ENCODE results near the gene MRPL22.

The MRPL22 gene

GRCh38 chr5:155013526-155013925, 72.7 kb downstream of the MRPL22 start, which contains the start of gene KIF4B:
Gene KIF4B, plus strand, starts transcription at chr5:155013755. Its CDS starts 105 bp downstream, at chr5:155013860.
- H3K4me1 ChIP-seq (ENCODE audit: low read length), result peaks cover 17% of the 10 kb centered on the region
- H3K4me2 ChIP-seq (ENCODE audit: low read length), result no peak within 1 kb of the TSS
- H2AFZ ChIP-seq (ENCODE audit: low read depth, low read length), result no peak within 1 kb of the TSS
- no peak within 1 kb of the TSS for H3K9ac ChIP-seq (ENCODE audit: low read length)
- no peak within 1 kb of the TSS for H3K27ac ChIP-seq (ENCODE audit: low read length)
- no peaks in the 10 kb centered on the region for H3K79me2 ChIP-seq (ENCODE audit: low read length)
- no peaks in the 10 kb centered on the region for H3K9me3 ChIP-seq (ENCODE audit: insufficient read depth, low read length)
- no peaks in the 10 kb centered on the region for H3K36me3 ChIP-seq (replicated peaks; ENCODE audit: low read depth, low read length)
- no peaks in the 10 kb centered on the region for H3K27me3 ChIP-seq (ENCODE audit: low read depth, low read length)
- H3K4me3 ChIP-seq (ENCODE audit: low read length), result 0 out of 2 replicates have a peak within 1 kb of the TSS, but pooled peaks have one; percentile 38
- no peaks in the 10 kb centered on the region for H4K20me1 ChIP-seq (ENCODE audit: insufficient read depth, low read length)
- TF ChIP-seq EZH2phosphoT487 (IDR thresholded peaks at IDR 0.05; ENCODE audit: low read depth), result no peak
- TF ChIP-seq CTCF (IDR thresholded peaks at IDR 0.05; ENCODE audit: low read depth, low read length), result no peak

- Histone ChIP-seq H3K9ac (ENCODE audit: low read length) (no peak overlapping the region), H3K9me3 (ENCODE audit: insufficient read depth, low read length) (no peaks in the 10 kb centered on the region), H3K4me1 (ENCODE audit: low read length) (peaks cover 17% of the 10 kb centered on the region), H3K4me3 (ENCODE audit: low read length) (no peak overlapping the region), H3K36me3 (replicated peaks; ENCODE audit: low read depth, low read length) (no peaks in the 10 kb centered on the region), H3K27ac (ENCODE audit: low read length) (no peak overlapping the region), H4K20me1 (ENCODE audit: insufficient read depth, low read length) (no peaks in the 10 kb centered on the region), H3K27me3 (ENCODE audit: low read depth, low read length) (no peaks in the 10 kb centered on the region), H2AFZ (ENCODE audit: low read depth, low read length) (no peak overlapping the region), H3K4me2 (ENCODE audit: low read length) (no peak overlapping the region), H3K79me2 (ENCODE audit: low read length) (no peaks in the 10 kb centered on the region)
- no peak for TF ChIP-seq CTCF (IDR thresholded peaks at IDR 0.05; ENCODE audit: low read depth, low read length)
- no peak for TF ChIP-seq EZH2phosphoT487 (IDR thresholded peaks at IDR 0.05; ENCODE audit: low read depth)
Measured at GRCh38 chr5:155015239-155015638, 74.4 kb downstream of the MRPL22 start.

GRCh38 chr5:155017610-155018009, 76.7 kb downstream of the MRPL22 start:
- TF ChIP-seq EZH2phosphoT487 (IDR thresholded peaks at IDR 0.05; ENCODE audit: low read depth) (no peak), CTCF (IDR thresholded peaks at IDR 0.05; ENCODE audit: low read depth, low read length) (no peak)
- Histone ChIP-seq H3K4me2 (ENCODE audit: low read length) (peak overlapping the region; percentile 53), H3K4me1 (ENCODE audit: low read length) (peaks cover 25% of the 10 kb centered on the region), H3K9ac (ENCODE audit: low read length) (no peak overlapping the region), H3K9me3 (ENCODE audit: insufficient read depth, low read length) (no peaks in the 10 kb centered on the region), H3K36me3 (replicated peaks; ENCODE audit: low read depth, low read length) (no peaks in the 10 kb centered on the region), H3K27ac (ENCODE audit: low read length) (no peak overlapping the region), H3K27me3 (ENCODE audit: low read depth, low read length) (no peaks in the 10 kb centered on the region), H3K79me2 (ENCODE audit: low read length) (no peaks in the 10 kb centered on the region), H3K4me3 (ENCODE audit: low read length) (no peak overlapping the region), H4K20me1 (ENCODE audit: insufficient read depth, low read length) (no peaks in the 10 kb centered on the region), H2AFZ (ENCODE audit: low read depth, low read length) (no peak overlapping the region; the same call in 1 of the 2 replicates)

Data from OCI-LY3 (cell line).